ENCODE measurements around the gene BACH2.
A peak's percentile ranks its signal among the peaks of the same experiment; 100 is the strongest.

BACH2 gene

DNA sequence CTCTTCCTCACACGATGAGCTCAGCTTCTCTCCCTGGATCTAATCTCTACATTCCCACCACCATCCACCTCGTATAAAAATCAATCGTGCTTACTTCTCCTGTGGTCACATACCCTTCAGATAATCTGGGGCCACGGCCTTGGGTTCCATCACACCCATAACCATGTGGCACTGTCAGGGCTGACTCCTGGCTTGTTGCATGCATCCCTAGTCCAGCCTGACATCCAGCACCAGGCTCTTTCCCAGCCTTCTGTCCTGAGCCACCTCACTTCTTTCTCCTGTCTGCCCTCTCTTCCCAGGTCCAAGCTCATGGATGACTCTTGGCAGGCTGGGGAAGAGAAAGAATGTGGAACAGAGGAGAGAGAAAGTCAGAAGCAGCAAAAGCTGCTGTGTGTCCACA lies 199.8 kb downstream of the BACH2 start:
- DNase-seq (ENCODE audit: low read depth): no peak

DNA sequence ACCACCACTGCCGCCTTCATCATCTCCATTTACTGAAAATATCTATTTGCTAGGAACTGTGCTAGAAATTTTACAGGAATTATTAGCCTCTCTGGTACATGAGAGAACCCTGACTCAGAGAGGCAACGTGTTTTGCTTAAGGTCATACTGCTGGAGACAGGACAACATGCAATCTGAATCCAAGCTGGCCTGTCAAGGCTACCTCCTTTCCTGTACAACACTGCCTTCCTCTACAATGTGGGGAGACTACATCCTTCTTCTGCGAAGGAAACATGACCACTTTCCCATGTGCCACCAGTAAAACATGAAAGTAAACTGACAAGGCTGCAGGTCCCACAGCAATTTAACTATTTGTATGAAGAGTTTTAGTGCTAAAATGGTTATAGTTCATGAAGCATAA lies 200.9 kb downstream of the BACH2 start:
- no peak for DNase-seq (ENCODE audit: low read depth)

GRCh38 chr6:90095145-90095544 lies 201.5 kb downstream of the BACH2 start:
- DNase-seq (ENCODE audit: low read depth): no peak

DNA sequence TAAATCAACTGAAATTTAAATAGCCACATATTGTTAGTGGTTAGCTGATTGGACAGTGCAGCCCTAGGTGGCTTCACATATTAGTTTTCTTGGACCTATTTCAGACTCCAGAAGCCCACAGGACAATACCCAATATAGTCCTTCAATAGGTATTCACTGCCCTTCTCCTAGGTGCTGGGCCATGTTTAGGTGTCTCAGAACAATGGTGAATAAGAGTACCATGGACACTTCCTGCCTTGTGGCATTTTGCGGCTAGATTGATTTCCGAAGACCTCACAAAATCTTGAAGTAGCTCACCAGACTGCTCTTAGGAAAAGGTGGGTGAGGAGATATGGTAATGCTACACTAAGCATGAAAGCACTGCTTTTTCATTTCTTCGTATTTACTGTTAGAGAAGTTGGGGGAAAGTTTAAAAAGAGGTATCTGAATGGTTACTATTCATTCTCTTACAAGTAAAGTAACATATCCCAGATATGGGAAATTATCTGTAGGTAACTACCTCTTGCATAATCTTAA lies 203.0 kb downstream of the BACH2 start:
- no peak for DNase-seq (ENCODE audit: low read depth)

- no peak for DNase-seq (ENCODE audit: low read depth)
These were observed 205.8 kb downstream of the BACH2 start for GRCh38 chr6:90090866-90091265.

- no peak for DNase-seq (ENCODE audit: low read depth)
These were observed 208.6 kb downstream of the BACH2 start for GRCh38 chr6:90088009-90088408.

- DNase-seq (ENCODE audit: low read depth): no peak
These were observed 209.4 kb downstream of the BACH2 start for GRCh38 chr6:90087106-90087833.

- DNase-seq (ENCODE audit: low read depth): no peak
These were observed 210.1 kb downstream of the BACH2 start for GRCh38 chr6:90086517-90086916.

DNA sequence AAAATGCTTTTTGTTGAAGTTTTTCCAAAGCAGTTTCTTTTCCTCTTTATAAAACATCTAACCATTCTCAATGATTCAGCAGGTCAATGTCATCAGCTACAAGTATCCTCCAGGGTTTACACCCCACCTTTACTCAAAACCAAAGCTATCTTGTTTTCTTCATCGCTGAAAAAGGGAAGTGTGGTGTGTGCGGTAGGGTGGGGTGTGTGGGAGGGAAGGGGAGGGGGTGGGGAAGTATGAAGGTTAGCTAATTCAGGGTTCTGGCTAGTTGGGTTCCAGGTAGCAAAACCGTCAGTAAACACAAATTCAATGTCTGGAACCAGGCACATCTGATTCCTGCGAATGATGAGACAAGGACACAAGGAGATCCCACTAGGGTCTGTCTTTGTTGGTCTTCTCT lies 212.8 kb downstream of the BACH2 start:
- DNase-seq (ENCODE audit: low read depth): peak; percentile 38

GRCh38 chr6:90082847-90083246 lies 213.8 kb downstream of the BACH2 start:
- no peak for DNase-seq (ENCODE audit: low read depth)

DNA sequence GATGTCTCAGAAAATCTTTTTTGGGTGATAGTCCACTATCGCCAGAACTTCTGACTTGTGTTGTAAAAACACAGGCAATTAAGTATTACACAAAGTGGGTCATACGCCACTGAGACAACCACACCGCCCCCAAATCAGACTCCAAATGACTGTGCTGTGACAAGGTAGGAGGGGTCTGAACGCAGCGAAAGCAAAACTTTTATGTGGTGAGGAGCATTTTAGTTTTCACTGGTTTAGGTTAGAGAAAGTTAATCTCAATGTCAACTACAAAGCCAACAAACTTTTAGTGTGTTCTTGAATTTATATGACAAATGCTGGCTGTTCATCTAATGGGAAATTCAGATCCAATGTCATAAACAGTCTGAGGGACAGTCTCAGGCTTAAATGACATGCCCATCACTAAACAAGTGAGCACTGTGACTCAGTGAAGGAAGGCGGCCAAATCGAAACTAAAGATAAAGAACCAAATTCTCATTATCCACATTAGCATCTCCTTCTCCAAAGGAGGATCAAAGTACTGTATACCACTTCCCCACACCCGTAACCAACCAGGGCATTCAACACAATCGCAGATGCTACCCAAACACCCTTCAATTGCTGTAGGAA lies 215.7 kb downstream of the BACH2 start:
- peak; percentile 69 for DNase-seq (ENCODE audit: low read depth)

- DNase-seq (ENCODE audit: low read depth): peak; percentile 55
These were observed 216.8 kb downstream of the BACH2 start for GRCh38 chr6:90079560-90080490.

- peak; percentile 26 for DNase-seq (ENCODE audit: low read depth)
These were observed 217.9 kb downstream of the BACH2 start for GRCh38 chr6:90078513-90079289.

DNA sequence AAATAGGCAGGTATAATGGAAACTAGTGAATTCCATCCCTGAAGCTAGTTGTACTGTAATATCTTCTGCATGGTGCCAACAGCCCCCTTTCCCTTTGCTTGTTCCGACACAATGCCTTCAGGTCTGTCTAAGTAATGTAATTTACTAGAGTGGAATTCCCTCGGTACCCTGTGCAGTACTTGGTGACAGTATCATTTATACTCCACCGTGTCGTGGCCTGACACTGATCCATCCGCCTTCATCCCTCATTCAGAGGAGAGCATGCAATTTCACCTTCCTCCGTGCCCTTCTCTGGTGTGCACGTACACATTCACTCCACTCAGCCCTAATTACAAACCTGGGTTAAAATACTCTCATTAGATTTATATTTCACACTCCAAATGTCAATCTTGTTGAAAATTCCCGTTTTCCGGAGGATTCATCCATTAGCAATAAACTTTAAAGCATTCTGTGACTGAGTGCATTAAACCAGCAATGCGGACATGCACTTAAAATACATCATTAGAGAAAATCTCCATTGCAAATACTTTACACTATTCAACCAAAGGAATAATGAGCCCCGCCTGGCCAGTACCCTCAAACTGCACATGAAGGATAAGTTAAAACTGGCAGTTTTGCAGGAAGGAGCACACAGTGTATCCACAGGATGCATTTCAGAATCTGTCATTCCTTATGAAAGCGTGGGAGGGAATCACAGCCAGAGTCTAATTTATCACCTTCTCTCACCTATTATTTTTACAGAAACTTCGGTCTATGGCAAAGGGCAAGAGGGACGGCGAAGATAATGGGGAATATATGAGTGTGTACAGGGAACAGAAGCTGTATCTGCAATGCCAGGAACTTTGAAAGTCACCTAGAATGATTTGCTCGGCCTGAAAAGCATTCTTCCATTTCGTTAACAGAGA lies 219.9 kb downstream of the BACH2 start:
- no peak for DNase-seq (ENCODE audit: low read depth)

- DNase-seq (ENCODE audit: low read depth): no peak
These were observed 222.3 kb downstream of the BACH2 start for GRCh38 chr6:90074161-90074850.

- DNase-seq (ENCODE audit: low read depth): no peak
These were observed 223.6 kb downstream of the BACH2 start for GRCh38 chr6:90072935-90073464.

GRCh38 chr6:90072501-90072900 lies 224.1 kb downstream of the BACH2 start:
- no peak for DNase-seq (ENCODE audit: low read depth)

GRCh38 chr6:90068703-90069523 lies 227.7 kb downstream of the BACH2 start:
- DNase-seq (ENCODE audit: low read depth): no peak

DNA sequence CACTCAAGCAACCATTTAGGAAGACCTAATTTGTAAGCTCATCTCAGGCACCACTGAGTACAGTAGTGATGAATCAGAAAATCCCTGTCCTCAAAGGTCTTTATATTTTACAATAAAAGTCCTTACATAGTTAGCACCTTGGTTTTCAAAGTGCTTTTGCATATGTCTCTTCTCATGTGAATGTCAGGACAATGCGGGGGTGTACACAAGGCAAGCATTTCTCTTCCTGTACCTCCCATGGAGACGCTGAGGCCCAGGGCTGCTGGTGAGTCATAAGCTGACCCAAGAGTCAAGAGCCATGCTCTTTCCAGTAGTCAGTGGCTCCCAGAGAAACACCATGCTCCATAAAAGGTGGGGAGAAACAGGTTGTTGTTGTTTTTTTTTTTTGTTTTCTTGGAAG lies 228.4 kb downstream of the BACH2 start:
- DNase-seq (ENCODE audit: low read depth): no peak

Measured in stimulated activated CD4-positive, alpha-beta T cell treated with anti-CD3 and anti-CD28 coated beads, Interleukin-2, amount 100 ng/mL, for 4 hours (primary cell).